Epithelial cell of proximal tubule (primary cell): ENCODE measurements around the gene FAP. TPM values are rescaled to one million over a fixed set of nuclear protein-coding genes. Genes with fewer than 3 reads are reported as not detected.

Source experiments
- DNase-seq: peaks from one replicate; pipeline ENCODE4 v3.0.0-alpha.2; 2011; ENCODE audit warnings: low read depth
- H3K4me3 ChIP-seq: 2 replicates; pipeline ENCODE4 v1.5.1; 2011; ENCODE audit warnings: low read depth, mild to moderate bottlenecking, low read length
- CTCF ChIP-seq: conservative IDR thresholded peaks from 2 replicates; pipeline ENCODE4 v1.5.1; 2012; ENCODE audit warnings: low read depth, mild to moderate bottlenecking, low read length
- total RNA-seq: library from RNA; depleted of rRNA; stranded (reverse); fragments of >200 nt; gene quantifications from 2 replicates; pipeline ENCODE4 v1.2.3, GENCODE V29; 2015

The FAP gene
- total RNA-seq, 1 donor from 2014 or later = 2.3 TPM

DNA sequence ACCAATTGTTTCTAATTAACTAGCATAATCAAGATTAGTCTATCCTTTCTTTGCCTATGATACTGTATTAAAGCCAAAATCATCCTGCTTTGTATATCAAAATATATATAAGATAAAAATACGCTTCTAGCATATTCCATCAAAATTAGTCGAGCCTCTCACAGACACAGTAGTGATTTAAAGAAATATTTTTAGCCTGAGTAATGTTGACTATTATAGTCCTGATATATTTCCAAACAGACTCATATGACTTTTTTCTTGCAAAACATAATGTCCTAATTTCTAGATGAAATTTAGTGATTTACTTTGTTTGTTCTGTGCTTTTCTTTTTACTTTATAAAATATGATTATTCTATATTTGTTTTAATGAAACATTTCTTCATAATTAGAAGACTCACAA, 30.9 kb downstream of the FAP start:
- no peak overlapping the region for H3K4me3 ChIP-seq
- TF ChIP-seq CTCF = no peak
- DNase-seq = no peak

- TF ChIP-seq CTCF = no peak
- H3K4me3 ChIP-seq = no peak overlapping the region
- DNase-seq = no peak
These were observed 31.5 kb downstream of the FAP start for GRCh38 chr2:162211732-162212131.

GRCh38 chr2:162210385-162210784, 32.9 kb downstream of the FAP start:
- H3K4me3 ChIP-seq = no peak overlapping the region
- no peak for TF ChIP-seq CTCF
- DNase-seq = no peak

DNA sequence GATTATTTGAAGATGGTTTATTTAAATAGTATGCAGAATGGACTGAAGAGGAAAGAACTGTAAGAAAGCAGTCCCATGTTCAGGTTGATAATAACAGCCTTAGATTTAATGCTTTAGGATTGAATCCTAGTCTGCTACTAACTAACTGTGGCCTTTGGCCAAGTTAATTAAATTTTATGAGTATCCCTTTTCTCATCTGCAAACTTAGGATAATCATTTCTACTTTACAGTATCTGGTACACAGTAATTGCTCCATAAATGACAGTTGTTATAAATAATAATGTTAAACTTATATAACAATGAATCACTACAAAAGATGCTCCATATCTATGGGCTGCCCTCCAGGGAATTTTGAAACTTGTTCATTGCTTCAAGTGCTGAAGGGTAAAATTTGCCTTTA, 41.0 kb downstream of the FAP start:
- DNase-seq = no peak
- H3K4me3 ChIP-seq = no peak overlapping the region
- TF ChIP-seq CTCF = no peak

GRCh38 chr2:162200636-162201035, 42.6 kb downstream of the FAP start:
- TF ChIP-seq CTCF = no peak
- no peak overlapping the region for H3K4me3 ChIP-seq
- DNase-seq = no peak

DNA sequence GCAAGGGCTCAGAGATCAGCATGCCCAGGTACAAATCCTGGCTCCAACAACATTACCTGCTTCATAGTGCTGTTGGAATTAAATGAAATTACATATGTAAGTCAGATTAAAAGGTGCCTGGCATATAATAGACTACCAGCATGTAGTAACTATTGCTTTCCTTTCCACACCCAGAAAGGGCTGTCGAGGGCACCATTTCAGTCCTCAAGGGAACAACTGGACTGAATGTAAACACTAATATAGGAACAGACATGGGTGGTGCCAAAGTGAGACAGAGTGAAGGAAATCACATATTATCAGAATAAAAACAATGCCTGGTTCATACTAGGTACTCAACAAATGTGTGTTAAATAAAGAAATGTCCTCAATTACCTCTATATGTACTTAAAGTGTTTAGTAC, 43.3 kb downstream of the FAP start:
- TF ChIP-seq CTCF = no peak
- no peak for DNase-seq

DNA sequence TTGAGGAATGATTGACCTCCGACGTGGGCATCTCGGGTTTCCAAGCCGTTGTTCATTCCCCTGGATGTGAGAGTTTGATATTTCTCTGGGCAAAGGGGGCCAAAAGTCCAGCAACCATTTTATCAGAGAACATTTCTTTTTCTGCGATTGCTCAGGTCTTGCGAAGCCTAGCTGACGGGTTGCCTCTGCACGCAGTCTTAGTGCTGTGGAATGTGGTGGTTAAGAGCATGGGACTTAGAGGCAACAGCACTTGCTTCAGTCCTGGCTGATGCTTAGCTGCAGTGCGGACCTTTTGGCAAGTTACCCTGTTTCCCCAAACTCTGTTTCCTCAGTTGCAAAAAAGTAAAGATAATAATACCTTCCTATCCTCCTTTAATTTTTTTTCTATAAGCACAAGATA, 45.0 kb downstream of the FAP start:
- no peak for TF ChIP-seq CTCF
- no peak overlapping the region for H3K4me3 ChIP-seq
- DNase-seq = no peak

More for the DNA sequence above, 43.3 kb downstream of the FAP start:
- no peak overlapping the region for H3K4me3 ChIP-seq
